Kidney glomerular epithelial cell (primary cell): ENCODE results near the gene SRF.
"Not testable (repeated sequence)": the region's sequence is repeated elsewhere in the genome, so short reads cannot be mapped to it uniquely, and the experiment has no call there.

Source experiments
- DNase-seq: peaks from one replicate; lab custom pipeline; 2025; lab: John Stamatoyannopoulos, UW

Gene SRF

DNA sequence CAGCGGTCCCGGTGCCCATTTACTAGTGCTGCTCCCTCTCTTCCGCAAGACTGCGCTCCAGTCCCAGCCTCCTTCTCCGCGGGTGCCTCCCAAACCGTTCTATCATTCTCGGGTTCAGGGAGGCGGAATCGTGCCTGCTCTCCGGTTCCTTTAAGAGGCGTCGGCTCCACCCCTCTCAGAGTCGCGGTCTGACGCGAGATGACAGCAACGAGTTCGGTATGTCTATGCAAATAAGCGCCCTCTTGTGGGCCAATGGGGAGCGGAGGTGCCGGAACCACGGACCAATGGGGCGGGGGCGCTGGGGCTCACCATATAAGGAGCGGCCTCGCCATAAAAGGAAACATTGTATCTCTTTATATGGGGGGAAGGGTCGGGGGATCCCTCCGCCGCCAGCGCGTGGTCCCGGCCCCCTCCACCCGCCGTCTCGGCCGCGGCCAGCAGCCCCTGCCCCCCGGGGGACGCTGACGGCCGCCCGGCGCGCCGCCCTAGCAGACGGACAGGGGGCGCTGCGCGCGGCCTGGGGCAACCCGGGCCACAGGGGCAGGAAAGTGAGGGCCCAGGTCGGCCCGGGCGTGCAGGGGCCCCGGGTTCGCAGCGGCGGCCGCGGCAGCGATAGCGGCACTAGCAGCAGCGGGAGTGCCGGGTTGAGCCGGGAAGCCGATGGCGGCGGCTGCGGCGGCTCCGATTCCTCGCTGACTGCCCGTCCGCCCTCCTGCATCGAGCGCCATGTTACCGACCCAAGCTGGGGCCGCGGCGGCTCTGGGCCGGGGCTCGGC is at the start of gene SRF:
TSS of gene SRF (plus strand) at position 339 of the 776 bp plus-strand sequence. CDS start at position 727, 388 bp downstream.
- DNase-seq, result peak; percentile 99

GRCh38 chr6:43122146-43122545 is 48.9 kb upstream of the SRF start:
- no peak for DNase-seq

DNA sequence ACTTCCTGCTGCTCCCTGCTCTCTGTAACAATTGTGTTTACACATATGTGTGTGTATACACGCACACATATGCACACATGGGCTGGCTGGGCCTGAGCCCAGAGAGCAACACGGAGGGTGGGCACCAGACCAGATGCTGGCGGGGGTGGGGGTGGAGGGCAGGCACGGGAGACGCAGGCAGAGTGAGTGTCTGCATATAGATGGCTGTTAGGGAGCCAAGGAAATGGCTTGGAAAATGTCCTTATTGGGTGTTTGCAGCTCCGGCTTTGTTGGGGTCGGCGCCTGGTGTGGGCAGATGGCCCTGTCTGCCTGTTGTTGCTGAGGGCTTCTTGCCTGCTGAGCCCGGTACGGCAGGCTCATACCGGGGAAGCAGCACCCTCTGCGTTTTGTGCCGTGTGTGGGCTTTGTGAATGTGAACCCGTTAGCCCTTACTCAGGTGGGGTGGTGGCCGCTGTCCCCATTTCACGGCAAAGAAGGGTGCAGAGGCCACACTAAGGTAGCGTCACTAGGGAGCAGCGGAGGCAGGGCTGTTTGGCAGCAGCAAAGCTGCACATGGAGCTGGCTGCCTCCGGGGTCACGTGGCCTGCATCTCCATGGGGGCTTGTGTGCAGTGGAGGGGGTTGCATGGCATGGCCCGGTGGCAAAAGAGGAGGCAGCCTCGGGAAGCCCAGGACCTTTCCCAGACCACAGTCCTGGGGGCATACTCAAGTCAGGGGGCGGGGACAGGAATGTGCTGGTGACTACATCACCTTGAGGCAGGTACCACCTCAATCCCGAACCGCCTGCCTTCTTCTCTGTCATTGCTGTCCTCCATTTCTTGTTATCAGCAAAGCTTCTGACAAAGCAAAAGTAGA is 47.4 kb upstream of the SRF start:
- DNase-seq, result no peak

DNA sequence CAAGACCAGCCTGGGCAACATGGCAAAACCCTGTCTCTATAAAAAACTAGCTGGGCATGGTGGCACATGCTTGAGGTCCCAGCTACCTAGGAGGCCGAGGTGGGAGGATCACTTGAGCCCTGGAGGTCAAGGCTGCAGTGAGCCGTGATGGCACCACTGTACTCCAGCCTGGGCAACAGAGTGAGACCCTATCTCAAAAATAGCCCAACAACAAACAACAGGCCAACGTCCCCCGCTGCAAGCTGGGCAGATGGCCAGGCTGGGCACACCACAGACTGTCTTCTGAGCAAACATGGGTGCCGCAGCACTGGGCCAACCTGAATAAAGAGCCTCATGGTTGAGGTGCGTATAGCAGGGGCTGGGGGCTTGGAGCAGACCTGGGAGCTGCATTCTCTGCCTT is 46.6 kb upstream of the SRF start:
- DNase-seq, result no peak

DNA sequence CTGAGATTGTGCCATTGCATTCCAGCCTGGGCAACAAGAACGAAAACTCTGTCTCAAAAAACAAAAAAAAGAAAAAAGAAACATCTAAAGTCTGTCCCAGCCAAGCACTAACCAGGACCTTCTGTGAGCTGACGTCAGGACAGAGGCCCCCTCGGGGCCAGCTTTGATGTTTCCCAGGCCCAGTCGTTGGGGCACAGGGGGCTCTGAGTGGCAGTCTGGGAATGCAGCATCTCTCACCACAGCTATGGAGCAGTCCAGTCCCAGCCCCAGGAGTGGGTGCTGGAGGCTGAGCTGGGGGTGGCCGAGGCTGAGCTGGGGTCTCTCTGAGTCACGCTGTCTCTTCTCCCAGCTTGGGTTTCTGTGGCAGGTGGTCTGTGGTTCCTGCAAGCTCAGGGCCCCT is 46.0 kb upstream of the SRF start:
- no peak for DNase-seq

- DNase-seq, result no peak
Measured at GRCh38 chr6:43125555-43125954, 45.5 kb upstream of the SRF start.

- DNase-seq, result no peak
Measured at GRCh38 chr6:43127180-43127579, 43.9 kb upstream of the SRF start.

DNA sequence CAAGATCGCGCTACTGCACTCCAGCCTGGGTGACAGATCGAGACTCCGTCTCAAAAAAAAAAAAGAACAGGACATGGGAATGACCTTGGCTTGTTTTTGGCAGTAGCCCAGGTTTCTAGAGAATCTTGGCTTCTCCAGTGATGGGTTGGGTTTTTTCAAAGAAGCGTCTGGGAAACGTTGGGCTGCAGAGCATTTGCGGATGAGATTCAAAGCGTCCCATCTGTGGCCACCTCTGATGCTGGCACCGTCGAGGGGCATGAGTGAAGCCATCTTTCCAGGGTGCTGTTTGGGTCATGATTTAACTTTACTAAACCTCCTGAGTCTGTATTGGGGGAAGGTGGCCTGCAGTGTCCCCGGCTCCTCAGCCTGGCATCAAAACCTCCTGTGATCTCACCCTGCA is 43.2 kb upstream of the SRF start:
- DNase-seq, result no peak

GRCh38 chr6:43128926-43129325 is 42.1 kb upstream of the SRF start:
- DNase-seq, result no peak

DNA sequence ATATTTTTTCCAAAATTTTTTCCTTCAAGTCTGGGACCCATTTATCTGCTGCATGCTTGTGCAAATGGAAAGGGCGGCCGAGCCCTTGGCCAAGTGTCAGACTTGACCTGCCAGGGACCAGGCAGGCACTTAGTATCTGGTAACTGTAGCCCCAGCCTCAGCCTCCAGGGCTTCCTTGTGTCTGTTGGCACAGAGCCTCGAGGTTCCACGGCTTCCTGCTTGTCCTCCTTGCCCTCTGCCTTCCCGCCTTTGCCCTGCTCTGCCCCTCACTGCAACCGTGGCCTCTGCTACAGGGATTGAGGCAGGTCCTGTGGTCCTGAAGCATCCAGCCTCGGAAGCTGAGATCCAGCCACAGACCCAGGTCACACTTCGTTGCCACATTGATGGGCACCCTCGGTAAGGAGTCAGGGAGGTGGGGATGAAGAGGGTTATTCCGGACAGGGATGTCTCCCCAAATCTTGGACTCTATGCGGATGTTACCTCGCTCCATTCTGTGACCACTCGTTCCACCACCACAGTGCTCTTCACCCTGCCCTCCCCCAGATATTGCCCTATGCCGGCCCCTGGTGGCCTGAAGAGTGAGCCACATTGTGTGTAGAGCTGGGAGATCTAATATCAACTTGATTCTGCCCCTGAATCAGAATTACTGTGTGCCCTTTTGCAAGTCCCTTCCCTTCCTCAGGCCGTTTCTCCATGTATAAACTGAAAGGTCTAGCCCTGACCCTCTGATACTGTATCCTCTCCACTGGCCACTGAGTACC is 41.5 kb upstream of the SRF start:
- DNase-seq, result peak; percentile 12

- DNase-seq, result no peak
Measured at GRCh38 chr6:43130429-43130828, 40.6 kb upstream of the SRF start.

- DNase-seq, result not testable (repeated sequence)
Measured at GRCh38 chr6:43131379-43131778, 39.7 kb upstream of the SRF start.

GRCh38 chr6:43138267-43138666 is 32.8 kb upstream of the SRF start:
- DNase-seq, result no peak

- DNase-seq, result not testable (repeated sequence)
Measured at GRCh38 chr6:43139973-43140372, 31.1 kb upstream of the SRF start.

- DNase-seq, result no peak
Measured at GRCh38 chr6:43141644-43142043, 29.4 kb upstream of the SRF start.

DNA sequence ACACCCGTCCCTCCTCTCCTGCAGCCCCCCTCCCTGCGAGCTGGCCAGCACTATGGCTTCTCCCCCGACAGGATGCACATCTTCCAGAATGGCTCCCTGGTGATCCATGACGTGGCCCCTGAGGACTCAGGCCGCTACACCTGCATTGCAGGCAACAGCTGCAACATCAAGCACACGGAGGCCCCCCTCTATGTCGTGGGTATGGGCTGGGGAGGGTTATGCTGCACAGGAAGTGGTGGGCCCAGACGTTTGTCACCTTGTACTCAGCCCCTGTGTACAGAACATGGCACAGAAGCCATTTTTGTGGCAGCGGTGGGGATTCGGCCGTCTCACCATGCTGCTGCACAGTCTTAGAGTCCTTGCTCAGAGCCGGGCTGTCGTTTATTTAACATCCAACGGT is 29.0 kb upstream of the SRF start:
- DNase-seq, result no peak

- DNase-seq, result peak; percentile 68
Measured at GRCh38 chr6:43143235-43144128, 27.6 kb upstream of the SRF start.

DNA sequence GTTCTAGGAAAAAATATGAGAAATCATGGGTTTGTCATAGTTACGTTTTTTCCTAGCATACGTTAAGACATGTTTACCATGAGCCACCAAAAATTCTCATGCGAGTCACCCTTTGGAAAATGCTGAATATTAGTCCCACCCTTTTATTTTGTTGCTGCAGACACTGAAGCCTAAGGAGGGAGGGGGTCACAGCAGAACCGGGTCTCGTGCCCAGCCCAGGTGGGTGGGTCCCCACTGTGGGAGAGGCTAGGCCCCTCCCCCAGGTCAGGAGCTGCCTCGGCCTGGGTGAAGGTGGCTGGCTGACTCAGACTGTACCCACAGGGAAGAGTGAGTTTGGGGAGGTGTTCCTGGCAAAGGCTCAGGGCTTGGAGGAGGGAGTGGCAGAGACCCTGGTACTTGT is 26.2 kb upstream of the SRF start:
- DNase-seq, result no peak

GRCh38 chr6:43146261-43146660 is 24.8 kb upstream of the SRF start:
- DNase-seq, result no peak

DNA sequence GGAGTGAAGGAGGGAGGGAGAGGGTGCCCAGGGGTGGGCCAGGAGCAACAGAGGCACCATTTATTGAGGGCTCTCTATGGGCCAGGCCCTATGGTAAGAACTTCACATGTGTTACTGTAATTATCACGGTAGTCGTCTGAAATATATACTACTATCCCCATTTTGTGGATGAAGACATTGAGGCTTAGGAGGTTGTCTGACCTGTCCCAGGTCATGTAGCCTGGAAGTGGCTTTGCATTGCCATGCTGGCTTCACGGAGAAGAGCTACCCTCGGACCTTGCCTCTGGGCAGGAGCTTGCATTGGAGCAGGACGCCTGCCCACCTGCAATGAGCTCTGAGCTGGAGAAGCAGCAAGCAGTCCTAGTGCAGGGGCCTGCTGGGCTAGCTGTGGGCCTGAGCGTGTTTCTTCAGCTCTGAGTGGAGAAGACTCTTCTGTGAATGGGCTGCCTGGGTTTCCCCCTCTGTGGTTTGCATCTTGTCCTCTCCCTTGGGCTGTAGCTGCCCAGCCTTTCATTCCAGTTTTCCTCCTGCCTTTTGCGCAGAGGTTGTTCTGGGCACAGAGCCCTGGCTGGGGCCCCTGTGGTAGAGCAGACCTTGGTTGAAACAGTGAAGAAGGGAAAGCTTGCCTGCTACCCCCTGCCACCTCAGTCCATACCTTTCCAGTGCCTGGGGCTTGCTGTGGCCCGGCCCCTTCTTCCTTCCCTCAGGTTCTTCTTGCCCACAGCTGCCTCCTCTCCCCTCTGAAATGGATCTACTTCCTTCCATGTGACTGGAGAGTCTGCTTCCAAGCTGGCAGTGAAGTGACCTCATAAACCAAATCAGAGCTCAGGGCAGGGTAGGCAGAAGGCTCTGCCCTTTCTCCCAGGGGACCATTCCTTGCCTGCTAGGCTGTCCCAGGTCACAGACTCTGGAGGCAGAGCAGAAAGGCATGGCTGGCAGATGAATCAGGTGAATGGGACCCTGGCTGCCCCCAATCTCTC is 24.1 kb upstream of the SRF start:
- no peak for DNase-seq
